HEK293T (cell line): ENCODE measurements around the gene PLS1.

Source experiments
- FOXM1 ChIP-seq: fragments of 450-650 bp; IDR thresholded peaks from 2 replicates; pipeline ENCODE4 v1.6.1; 2017; ENCODE audit warnings: mild to moderate bottlenecking, borderline replicate concordance
- PKNOX1 ChIP-seq: fragments of 450-650 bp; IDR thresholded peaks from 2 replicates; pipeline ENCODE4 v1.6.1; 2016
- SP1 ChIP-seq: fragments of 450-650 bp; IDR thresholded peaks from 2 replicates; pipeline ENCODE4 v1.6.1; 2017
- TARDBP ChIP-seq: fragments of 450-650 bp; IDR thresholded peaks from 2 replicates; pipeline ENCODE4 v1.6.1; 2016

- TF ChIP-seq FOXM1 (no peak), PKNOX1 (no peak), SP1 (no peak), TARDBP (no peak)
Measured at GRCh38 chr3:142618917-142619461, 22.8 kb downstream of the PLS1 start.
